Activated naive CD4-positive, alpha-beta T cell treated with anti-CD3 and anti-CD28 coated beads, Interleukin-2, amount 10 ng/mL, durations not matched to agents 7 days and 5 days (primary cell): ENCODE measurements around the gene NUP85.
"Not testable (repeated sequence)": the region's sequence is repeated elsewhere in the genome, so short reads cannot be mapped to it uniquely, and the experiment has no call there.

Experiments used
- CTCF ChIA-PET: fragments of 350-600 bp; sonication (Branson Sonifier 250); formaldehyde crosslinking; loops from one replicate; lab custom pipeline; 2021; ENCODE audit warnings: antibody characterized with exemption; lab: Charles Lee
- DNase-seq: peaks from one replicate; pipeline ENCODE4 v3.0.0-alpha.2; 2020
- H3K27ac Mint-ChIP-seq: one replicate; pipeline ENCODE4 v1.8.0; 2021; ENCODE audit warnings: mild to moderate bottlenecking, moderate library complexity, mixed read lengths
- H3K27me3 Mint-ChIP-seq: one replicate; pipeline ENCODE4 v1.8.0; 2021; ENCODE audit warnings: mild to moderate bottlenecking, mixed read lengths
- H3K36me3 Mint-ChIP-seq: one replicate; pipeline ENCODE4 v1.8.0; 2021; ENCODE audit warnings: mixed read lengths
- H3K4me1 Mint-ChIP-seq: one replicate; pipeline ENCODE4 v1.8.0; 2021; ENCODE audit warnings: mixed read lengths
- H3K4me3 Mint-ChIP-seq: one replicate; pipeline ENCODE4 v1.8.0; 2021; ENCODE audit warnings: mild to moderate bottlenecking, moderate library complexity, mixed read lengths
- H3K9me3 Mint-ChIP-seq: one replicate; pipeline ENCODE4 v1.8.0; 2021; ENCODE audit warnings: mixed read lengths

NUP85 gene

GRCh38 chr17:75271233-75271954, 65.9 kb downstream of the NUP85 start:
- DNase-seq: peak; percentile 89
- Mint-ChIP-seq H3K27ac (peak overlapping the region; percentile 71), H3K9me3 (no peaks in the 10 kb centered on the region), H3K4me1 (peaks cover 42% of the 10 kb centered on the region), H3K27me3 (no peaks in the 10 kb centered on the region), H3K4me3 (peak overlapping the region; percentile 79), H3K36me3 (peaks cover 21% of the 10 kb centered on the region)
- CTCF ChIA-PET: interaction anchor here (0.7 to 2.3 kb wide), 28 partner anchors 9 to 157 kb away, joined by 3 to 22 read pairs (median 5); partner anchors contain the start of genes GGA3, GRB2, MRPS7 and NUP85

GRCh38 chr17:75271955-75272847, 66.7 kb downstream of the NUP85 start:
- H3K36me3 Mint-ChIP-seq: peaks cover 17% of the 10 kb centered on the region
- H3K9me3 Mint-ChIP-seq: no peaks in the 10 kb centered on the region
- H3K27me3 Mint-ChIP-seq: no peaks in the 10 kb centered on the region
- H3K4me1 Mint-ChIP-seq: peaks cover 42% of the 10 kb centered on the region
- DNase-seq: no peak
- CTCF ChIA-PET: interaction anchor here (1.2 to 2.1 kb wide), 9 partner anchors 8 to 134 kb away, joined by 3 to 15 read pairs (median 4); partner anchors contain the start of genes GRB2 and SLC25A19
- peak overlapping the region; percentile 71 for H3K27ac Mint-ChIP-seq
- H3K4me3 Mint-ChIP-seq: peak overlapping the region; percentile 79

GRCh38 chr17:75272848-75273184, 67.3 kb downstream of the NUP85 start:
- Mint-ChIP-seq H3K4me1 (peaks cover 41% of the 10 kb centered on the region), H3K9me3 (no peaks in the 10 kb centered on the region), H3K4me3 (peak overlapping the region; percentile 79)

GRCh38 chr17:75273977-75274708, 68.7 kb downstream of the NUP85 start:
- no peak for DNase-seq
- H3K4me3 Mint-ChIP-seq: peak overlapping the region; percentile 5
- no peaks in the 10 kb centered on the region for H3K9me3 Mint-ChIP-seq
- peaks cover 34% of the 10 kb centered on the region for H3K4me1 Mint-ChIP-seq
- H3K27me3 Mint-ChIP-seq: no peaks in the 10 kb centered on the region
- H3K36me3 Mint-ChIP-seq: peaks cover 16% of the 10 kb centered on the region
- peak overlapping the region; percentile 71 for H3K27ac Mint-ChIP-seq
- CTCF ChIA-PET: interaction anchor here (0.8 to 1.7 kb wide), 2 partner anchors 11 to 33 kb away, joined by 3 to 4 read pairs; no protein-coding TSS in a partner anchor

More at GRCh38 chr17:75272848-75273184, 67.3 kb downstream of the NUP85 start:
- CTCF ChIA-PET: interaction anchor here (1.2 to 1.3 kb wide), 3 partner anchors 10 to 16 kb away, joined by 3 to 6 read pairs (median 3); partner anchors contain the start of gene SLC25A19
- peaks cover 17% of the 10 kb centered on the region for H3K36me3 Mint-ChIP-seq
- DNase-seq: no peak
- peak overlapping the region; percentile 71 for H3K27ac Mint-ChIP-seq
- H3K27me3 Mint-ChIP-seq: no peaks in the 10 kb centered on the region

- Mint-ChIP-seq H3K36me3 (peaks cover 21% of the 10 kb centered on the region), H3K9me3 (no peaks in the 10 kb centered on the region), H3K27me3 (no peaks in the 10 kb centered on the region), H3K27ac (no peak overlapping the region), H3K4me3 (no peak overlapping the region), H3K4me1 (peaks cover 16% of the 10 kb centered on the region)
- DNase-seq: no peak
- CTCF ChIA-PET: no interaction called here
These were observed 72.2 kb downstream of the NUP85 start for GRCh38 chr17:75277664-75278071.

- H3K4me3 Mint-ChIP-seq, H3K27me3 Mint-ChIP-seq, DNase-seq, H3K27ac Mint-ChIP-seq, H3K9me3 Mint-ChIP-seq, H3K4me1 Mint-ChIP-seq: not testable (repeated sequence)
- CTCF ChIA-PET: interaction anchor here (0.9 kb wide), 1 partner anchor 8 kb away, joined by 5 read pairs; no protein-coding TSS in a partner anchor
- peaks cover 22% of the 10 kb centered on the region for H3K36me3 Mint-ChIP-seq
These were observed 74.7 kb downstream of the NUP85 start for GRCh38 chr17:75280189-75280588.

- Mint-ChIP-seq H3K9me3 (no peaks in the 10 kb centered on the region), H3K27me3 (peaks cover 5% of the 10 kb centered on the region), H3K4me3 (no peak overlapping the region), H3K4me1 (peaks cover 20% of the 10 kb centered on the region), H3K36me3 (peaks cover 34% of the 10 kb centered on the region), H3K27ac (no peak overlapping the region)
- DNase-seq: no peak
- CTCF ChIA-PET: interaction anchor here (1.0 kb wide), 1 partner anchor 11 kb away, joined by 3 read pairs; no protein-coding TSS in a partner anchor
These were observed 79.6 kb downstream of the NUP85 start for GRCh38 chr17:75285123-75285522.
